Smooth muscle cell (in vitro differentiated cells): Measurements from ENCODE around the gene ADD3. TPM values are rescaled to one million over a fixed set of nuclear protein-coding genes. Genes with fewer than 3 reads are reported as not detected.

ENCODE experiments used
- DNase-seq: peaks from one replicate; lab custom pipeline; 2025; ENCODE audit not compliant: unreplicated experiment; lab: John Stamatoyannopoulos, UW
- H2AFZ ChIP-seq: fragments of 200-600 bp; sonication (generic); 2 replicates; pipeline ENCODE4 v1.6.0; 2016; ENCODE audit warnings: antibody characterized with exemption, low read depth, mild to moderate bottlenecking
- H3F3A ChIP-seq: fragments of 200-600 bp; sonication (generic); 2 replicates; pipeline ENCODE4 v1.6.0; 2017; ENCODE audit warnings: antibody characterized with exemption, low read depth
- H3K27ac ChIP-seq: fragments of 200-600 bp; sonication (generic); 2 replicates; pipeline ENCODE4 v1.5.1; 2016; ENCODE audit warnings: low read depth, mild to moderate bottlenecking
- H3K27me3 ChIP-seq: fragments of 200-600 bp; sonication (generic); 2 replicates; pipeline ENCODE4 v1.6.1; 2016; ENCODE audit warnings: low read depth, mild to moderate bottlenecking
- H3K36me3 ChIP-seq: fragments of 200-600 bp; sonication (generic); 2 replicates; pipeline ENCODE4 v1.5.1; 2016; ENCODE audit warnings: low read depth
- H3K4me1 ChIP-seq: fragments of 200-600 bp; sonication (generic); 2 replicates; pipeline ENCODE4 v1.5.1; 2016; ENCODE audit warnings: low read depth
- H3K4me2 ChIP-seq: fragments of 200-600 bp; sonication (generic); 2 replicates; pipeline ENCODE4 v1.6.0; 2016; ENCODE audit warnings: mild to moderate bottlenecking
- H3K4me3 ChIP-seq: fragments of 200-600 bp; sonication (generic); 2 replicates; pipeline ENCODE4 v1.5.1; 2016; ENCODE audit warnings: mild to moderate bottlenecking
- H3K79me2 ChIP-seq: fragments of 200-600 bp; sonication (generic); 2 replicates; pipeline ENCODE4 v1.6.0; 2016; ENCODE audit warnings: low read depth, mild to moderate bottlenecking
- H3K9ac ChIP-seq: fragments of 200-600 bp; sonication (generic); 2 replicates; pipeline ENCODE4 v1.6.0; 2016; ENCODE audit warnings: low read depth
- H3K9me3 ChIP-seq: fragments of 200-600 bp; sonication (generic); replicated peaks from 2 replicates; pipeline ENCODE4 v1.5.1; 2016; ENCODE audit warnings: low read depth
- H4K20me1 ChIP-seq: fragments of 200-600 bp; sonication (generic); 2 replicates; pipeline ENCODE4 v1.6.0; 2016; ENCODE audit warnings: low read depth
- WGBS: methylation state at CpG from one replicate; pipeline ENCODE4 v1.1.7; 2016; ENCODE audit warnings: low lambda C conversion rate; 5-methylcytosine and 5-hydroxymethylcytosine counted together
- polyA plus RNA-seq: library from polyadenylated mRNA; unstranded; fragments of >200 nt; fragmentation: Nextera tagmentation; extraction: Ambion mirVana; gene quantifications from 2 replicates; pipeline ENCODE4 v1.2.1, GENCODE V29; 2016
- small RNA-seq: library from RNA; depleted of rRNA; stranded (forward); fragments of <200 nt; gene quantifications from one replicate; pipeline ENCODE3, GENCODE V24; 2014
- total RNA-seq: library from RNA; depleted of rRNA; stranded (reverse); fragments of >200 nt; gene quantifications from 2 replicates; pipeline ENCODE4 v1.2.3, GENCODE V29; 2014
- TF ChIP-seq, protein P1 (sequence below): fragments of 200-600 bp; sonication (generic); IDR thresholded peaks from 2 replicates; pipeline ENCODE4 v1.5.1; 2017; ENCODE audit warnings: borderline replicate concordance, mild to moderate bottlenecking, antibody characterized with exemption; ENCODE audit not compliant: insufficient read depth, poor library complexity, severe bottlenecking

ADD3 gene
- total and polyA plus RNA-seq, 2 experiments from 2014 or later: 75.0 to 155 TPM

DNA sequence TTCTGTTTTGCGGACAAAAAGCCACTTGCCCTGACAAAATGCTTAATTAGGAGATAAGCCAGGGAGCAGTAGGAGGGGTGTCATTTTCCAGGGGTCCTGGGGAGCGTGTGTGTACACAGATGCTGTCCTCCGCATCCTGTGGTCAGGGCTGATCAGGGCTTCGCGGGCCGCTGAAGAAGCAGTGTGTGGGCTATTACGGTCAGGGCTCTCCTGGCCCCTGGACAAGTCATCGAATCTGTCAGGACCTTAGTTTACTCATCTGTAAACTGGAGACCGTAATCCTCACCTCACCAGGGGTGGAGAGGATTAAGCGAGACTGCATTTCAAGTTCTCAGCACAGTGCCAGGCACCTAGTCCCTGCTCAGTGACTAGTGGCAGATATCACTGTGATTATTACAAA, 173.7 kb downstream of the ADD3 start:
- H3K4me1 ChIP-seq: no peaks in the 10 kb centered on the region
- no peak overlapping the region for H2AFZ ChIP-seq
- H3K9me3 ChIP-seq: no peaks in the 10 kb centered on the region
- H3K9ac ChIP-seq: no peak overlapping the region
- no peak overlapping the region for H3K4me2 ChIP-seq
- H3K36me3 ChIP-seq: no peaks in the 10 kb centered on the region
- no peaks in the 10 kb centered on the region for H3F3A ChIP-seq
- 67% methylated on average over 10 of the region's 10 CpGs for WGBS
- H4K20me1 ChIP-seq: no peaks in the 10 kb centered on the region
- no peak for DNase-seq
- TF ChIP-seq, protein P1, sequence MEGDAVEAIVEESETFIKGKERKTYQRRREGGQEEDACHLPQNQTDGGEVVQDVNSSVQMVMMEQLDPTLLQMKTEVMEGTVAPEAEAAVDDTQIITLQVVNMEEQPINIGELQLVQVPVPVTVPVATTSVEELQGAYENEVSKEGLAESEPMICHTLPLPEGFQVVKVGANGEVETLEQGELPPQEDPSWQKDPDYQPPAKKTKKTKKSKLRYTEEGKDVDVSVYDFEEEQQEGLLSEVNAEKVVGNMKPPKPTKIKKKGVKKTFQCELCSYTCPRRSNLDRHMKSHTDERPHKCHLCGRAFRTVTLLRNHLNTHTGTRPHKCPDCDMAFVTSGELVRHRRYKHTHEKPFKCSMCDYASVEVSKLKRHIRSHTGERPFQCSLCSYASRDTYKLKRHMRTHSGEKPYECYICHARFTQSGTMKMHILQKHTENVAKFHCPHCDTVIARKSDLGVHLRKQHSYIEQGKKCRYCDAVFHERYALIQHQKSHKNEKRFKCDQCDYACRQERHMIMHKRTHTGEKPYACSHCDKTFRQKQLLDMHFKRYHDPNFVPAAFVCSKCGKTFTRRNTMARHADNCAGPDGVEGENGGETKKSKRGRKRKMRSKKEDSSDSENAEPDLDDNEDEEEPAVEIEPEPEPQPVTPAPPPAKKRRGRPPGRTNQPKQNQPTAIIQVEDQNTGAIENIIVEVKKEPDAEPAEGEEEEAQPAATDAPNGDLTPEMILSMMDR: no peak
- H3K4me3 ChIP-seq: no peak overlapping the region
- H3K27ac ChIP-seq: no peak overlapping the region
- H3K27me3 ChIP-seq: no peaks in the 10 kb centered on the region
- no peaks in the 10 kb centered on the region for H3K79me2 ChIP-seq

DNA sequence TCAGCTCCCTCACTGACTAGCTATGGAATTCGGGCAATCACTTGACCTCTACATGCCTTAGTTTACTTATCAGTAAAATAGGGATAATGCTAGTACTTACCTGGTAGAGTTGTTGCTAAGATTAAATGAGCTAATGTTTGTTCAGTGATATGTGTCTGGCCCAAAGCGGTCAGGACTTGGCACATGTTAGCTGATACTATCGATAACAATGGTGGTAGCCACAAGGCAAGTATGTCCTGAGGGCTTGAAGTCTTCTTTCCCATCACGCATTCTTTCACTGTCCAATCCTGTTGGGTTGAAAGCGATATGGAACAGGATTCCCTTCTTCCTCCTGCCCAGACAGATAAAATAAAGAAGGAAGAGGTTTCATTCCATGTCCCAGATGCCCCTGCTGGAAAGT, 174.1 kb downstream of the ADD3 start:
- no peaks in the 10 kb centered on the region for H3K27me3 ChIP-seq
- TF ChIP-seq, protein P1: no peak
- H3K4me1 ChIP-seq: no peaks in the 10 kb centered on the region
- no peaks in the 10 kb centered on the region for H3K9me3 ChIP-seq
- no peaks in the 10 kb centered on the region for H3K36me3 ChIP-seq
- no peak overlapping the region for H3K9ac ChIP-seq
- H3K27ac ChIP-seq: no peak overlapping the region
- H3K4me2 ChIP-seq: no peak overlapping the region
- no peaks in the 10 kb centered on the region for H4K20me1 ChIP-seq
- no peak overlapping the region for H3K4me3 ChIP-seq
- no peaks in the 10 kb centered on the region for H3K79me2 ChIP-seq
- H2AFZ ChIP-seq: no peak overlapping the region
- DNase-seq: no peak
- WGBS: 89% methylated on average over 5 of the region's 5 CpGs
- H3F3A ChIP-seq: no peaks in the 10 kb centered on the region

DNA sequence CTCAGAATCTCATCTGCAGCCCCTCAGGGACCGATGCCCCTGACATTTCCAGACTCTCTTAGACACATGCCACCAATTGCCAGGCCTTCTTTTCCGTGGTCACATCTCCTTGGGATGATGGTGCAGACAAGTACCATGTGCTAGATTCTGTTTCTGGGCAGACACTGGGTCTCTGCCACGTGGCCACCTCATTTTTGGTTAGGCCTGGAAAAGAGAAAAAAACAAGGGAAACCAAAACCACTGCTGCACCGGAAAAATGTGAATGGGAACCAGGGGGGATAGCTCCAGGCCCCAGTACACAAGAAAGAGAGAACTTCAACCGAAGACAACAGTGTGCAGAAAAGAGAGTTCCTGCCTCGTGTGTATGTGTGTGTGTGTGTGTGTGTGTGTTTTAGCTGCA, 176.6 kb downstream of the ADD3 start:
- 74% methylated on average over 6 of the region's 6 CpGs for WGBS
- TF ChIP-seq, protein P1: no peak
- H3K9ac ChIP-seq: no peak overlapping the region
- no peak overlapping the region for H3K4me2 ChIP-seq
- H3K9me3 ChIP-seq: no peaks in the 10 kb centered on the region
- no peaks in the 10 kb centered on the region for H4K20me1 ChIP-seq
- H3K36me3 ChIP-seq: no peaks in the 10 kb centered on the region
- no peak overlapping the region for H3K27ac ChIP-seq
- H3K4me1 ChIP-seq: no peaks in the 10 kb centered on the region
- no peaks in the 10 kb centered on the region for H3K27me3 ChIP-seq
- H3K4me3 ChIP-seq: no peak overlapping the region
- H3F3A ChIP-seq: no peaks in the 10 kb centered on the region
- no peak for DNase-seq
- H2AFZ ChIP-seq: no peak overlapping the region
- H3K79me2 ChIP-seq: no peaks in the 10 kb centered on the region

Small RNAs within 50 kb of the gene (small RNA-seq; reads per million reads assigned to genes)
- 0.08 reads per million for gene SNRPGP12

Other genes starting within 250 kb of the ADD3 start
- 115 and 147 TPM in 2 replicates for gene XPNPEP1, start 84.5 kb upstream of the ADD3 start, total RNA-seq
- 63.0 and 64.3 TPM in 2 replicates for gene XPNPEP1, start 84.5 kb upstream of the ADD3 start, polyA plus RNA-seq
- 42.6 and 52.3 TPM in 2 replicates for gene MXI1, start 199.6 kb downstream of the ADD3 start, total RNA-seq
- 35.9 and 47.9 TPM in 2 replicates for gene MXI1, start 199.6 kb downstream of the ADD3 start, polyA plus RNA-seq